H1 (cell line): ENCODE data around the gene NNMT. TPM values are rescaled to one million over a fixed set of nuclear protein-coding genes. Genes with fewer than 3 reads are reported as not detected.

Experiments
- CTCF ChIA-PET: fragments of 300-600 bp; sonication (Branson Sonifier 250); formaldehyde crosslinking; loops from one replicate; lab custom pipeline; 2021; ENCODE audit not compliant: partially characterized antibody; lab: Charles Lee
- POLR2A ChIA-PET: fragments of 300-600 bp; sonication (Branson Sonifier 250); formaldehyde crosslinking; loops from one replicate; lab custom pipeline; 2021; ENCODE audit warnings: inconsistent platforms; ENCODE audit not compliant: partially characterized antibody; lab: Charles Lee
- DNase-seq, 2 experiments: peaks; one replicate each; pipeline versions ENCODE4 v3.0.0 to v3.0.0-alpha.2; 2010 to 2022; ENCODE audit warnings: low spot score in 2 of 2, low read depth in 1 of 2, mixed read lengths in 1 of 2
- FAIRE-seq: peaks from 2 replicates; lab custom pipeline; 2011; peaks lifted over from hg19 to GRCh38; lab: Jason Lieb, UNC
- H2AFZ ChIP-seq: 2 replicates; pipeline ENCODE4 v1.8.1; 2012; ENCODE audit warnings: low read length, inconsistent platforms
- H2AK5ac ChIP-seq: 2 replicates; pipeline ENCODE4 v1.6.1; 2013; ENCODE audit warnings: low read depth, low read length
- H2BK120ac ChIP-seq: replicated peaks from 2 replicates; pipeline ENCODE3; 2013; ENCODE audit warnings: low read depth, low read length, inconsistent platforms
- H2BK12ac ChIP-seq: 2 replicates; pipeline ENCODE4 v1.6.1; 2013; ENCODE audit warnings: low read depth, low read length
- H2BK15ac ChIP-seq: 2 replicates; pipeline ENCODE4 v1.6.1; 2013; ENCODE audit warnings: low read length
- H2BK20ac ChIP-seq: 2 replicates; pipeline ENCODE4 v1.6.1; 2013; ENCODE audit warnings: low read length
- H2BK5ac ChIP-seq: 2 replicates; pipeline ENCODE4 v1.6.1; 2013; ENCODE audit warnings: low read depth, low read length
- H3K14ac ChIP-seq: 2 replicates; pipeline ENCODE4 v1.6.1; 2013; ENCODE audit warnings: inconsistent platforms; ENCODE audit not compliant: insufficient read length
- H3K18ac ChIP-seq: 2 replicates; pipeline ENCODE4 v1.6.1; 2013; ENCODE audit warnings: low read length; ENCODE audit errors: extremely low read depth
- H3K23ac ChIP-seq: 2 replicates; pipeline ENCODE4 v1.6.1; 2013; ENCODE audit warnings: inconsistent platforms; ENCODE audit not compliant: insufficient read length
- H3K23me2 ChIP-seq: 2 replicates; pipeline ENCODE4 v1.6.1; 2013; ENCODE audit warnings: low read depth, low read length
- H3K27ac ChIP-seq: 2 replicates; pipeline ENCODE4 v1.6.1; 2011; ENCODE audit warnings: low read depth, low read length, inconsistent platforms
- H3K27me3 ChIP-seq, 4 experiments: replicated peaks in 1 of 4; 1 replicate in 1 of 4; 2 replicates in 3 of 4; pipeline versions ENCODE4 v1.6.1 to v1.8.1; 2011 to 2013; ENCODE audit warnings: low read length in 3 of 4, mild to moderate bottlenecking in 3 of 4, inconsistent platforms in 2 of 4, mixed read lengths in 2 of 4, moderate library complexity in 1 of 4; ENCODE audit not compliant: control insufficient read depth in 3 of 4, insufficient read depth in 3 of 4; ENCODE audit errors: extremely low read depth in 1 of 4
- H3K36me3 ChIP-seq, 4 experiments: 2 replicates each; pipeline versions ENCODE4 v1.6.1 to v1.8.1; 2011 to 2013; ENCODE audit warnings: mild to moderate bottlenecking in 4 of 4, low read length in 3 of 4, moderate library complexity in 2 of 4, control low read depth in 1 of 4, inconsistent platforms in 1 of 4; ENCODE audit not compliant: insufficient read depth in 4 of 4, control insufficient read depth in 2 of 4
- H3K4ac ChIP-seq: replicated peaks from 2 replicates; pipeline ENCODE3; 2013; ENCODE audit warnings: low read length, low read depth, mixed read lengths, inconsistent platforms; ENCODE audit not compliant: insufficient read length
- H3K4me1 ChIP-seq, 4 experiments: replicated peaks in 1 of 4; 1 replicate in 1 of 4; 2 replicates in 3 of 4; pipeline versions ENCODE4 v1.6.1 to v1.8.1; 2011 to 2013; ENCODE audit warnings: low read length in 3 of 4, inconsistent platforms in 2 of 4, mixed read lengths in 1 of 4; ENCODE audit not compliant: insufficient read depth in 4 of 4, control insufficient read depth in 3 of 4
- H3K4me2 ChIP-seq, 2 experiments: 2 replicates each; pipeline versions ENCODE4 v1.6.1 to v1.8.1; 2011 to 2013; ENCODE audit warnings: low read depth in 2 of 2, low read length in 2 of 2, control low read depth in 1 of 2, inconsistent platforms in 1 of 2, mild to moderate bottlenecking in 1 of 2; ENCODE audit not compliant: insufficient read depth in 1 of 2
- H3K4me3 ChIP-seq, 4 experiments: fragments of 200-600, 300-600 bp in 1 of 4; sonication (generic), shearing (Covaris generic), sonication (Bioruptor Twin) in 1 of 4; 2 replicates each; pipeline versions ENCODE4 v1.5.1 to v1.8.1; 2011 to 2016; ENCODE audit warnings: low read length in 4 of 4, low read depth in 3 of 4, control low read depth in 2 of 4, inconsistent platforms in 2 of 4, mild to moderate bottlenecking in 2 of 4, mixed read lengths in 1 of 4, moderate library complexity in 1 of 4; ENCODE audit not compliant: insufficient read depth in 2 of 4; ENCODE audit errors: extremely low read depth in 1 of 4
- H3K56ac ChIP-seq: replicated peaks from 2 replicates; pipeline ENCODE3; 2013; ENCODE audit warnings: low read depth, mild to moderate bottlenecking, mixed read lengths, low read length, inconsistent platforms; ENCODE audit not compliant: insufficient read length
- H3K79me1 ChIP-seq: 2 replicates; pipeline ENCODE4 v1.6.1; 2013; ENCODE audit warnings: low read depth, low read length, control low read depth
- H3K79me2 ChIP-seq, 2 experiments: 2 replicates each; pipeline versions ENCODE4 v1.6.1 to v1.8.1; 2012 to 2013; ENCODE audit warnings: low read length in 2 of 2, mild to moderate bottlenecking in 2 of 2, inconsistent platforms in 1 of 2; ENCODE audit not compliant: insufficient read depth in 2 of 2, control insufficient read depth in 1 of 2
- H3K9ac ChIP-seq, 4 experiments: replicated peaks in 1 of 4; 1 replicate in 1 of 4; 2 replicates in 3 of 4; pipeline versions ENCODE4 v1.6.1 to v1.8.1; 2011 to 2013; ENCODE audit warnings: low read depth in 3 of 4, low read length in 3 of 4, control low read depth in 2 of 4, mild to moderate bottlenecking in 2 of 4, moderate library complexity in 2 of 4, inconsistent platforms in 1 of 4; ENCODE audit errors: extremely low read depth in 1 of 4
- H3K9me3 ChIP-seq, 2 experiments: 2 replicates each; pipeline versions ENCODE4 v1.6.1 to v1.8.1; 2012 to 2013; ENCODE audit warnings: mild to moderate bottlenecking in 2 of 2, moderate library complexity in 2 of 2, control low read depth in 1 of 2, inconsistent platforms in 1 of 2, low read depth in 1 of 2, low read length in 1 of 2, mixed read lengths in 1 of 2; ENCODE audit not compliant: insufficient read depth in 2 of 2
- H4K20me1 ChIP-seq, 2 experiments: replicated peaks in 1 of 2; 2 replicates each; pipeline versions ENCODE3 to v1.8.1; 2011 to 2013; ENCODE audit warnings: inconsistent platforms in 2 of 2, low read length in 2 of 2, mild to moderate bottlenecking in 1 of 2; ENCODE audit not compliant: insufficient read depth in 2 of 2, control insufficient read depth in 1 of 2
- H4K5ac ChIP-seq: 2 replicates; pipeline ENCODE4 v1.6.1; 2013; ENCODE audit warnings: low read length, low read depth, mixed read lengths, inconsistent platforms; ENCODE audit not compliant: insufficient read length
- H4K8ac ChIP-seq: 2 replicates; pipeline ENCODE4 v1.8.0; 2013; ENCODE audit warnings: mild to moderate bottlenecking, moderate library complexity, low read length, inconsistent platforms; ENCODE audit not compliant: insufficient read depth; ENCODE audit errors: extremely low read depth
- H4K91ac ChIP-seq: replicated peaks from 2 replicates; pipeline ENCODE3; 2013; ENCODE audit warnings: low read length, mixed read lengths, inconsistent platforms; ENCODE audit not compliant: insufficient read length
- ASH2L ChIP-seq: fragments of 200-600, 300-600 bp; sonication (generic); IDR thresholded peaks from one replicate; pipeline ENCODE4 v1.7.1; 2017; ENCODE audit warnings: low read length
- BACH1 ChIP-seq: IDR thresholded peaks from 2 replicates; pipeline ENCODE4 v1.6.1; 2012; ENCODE audit warnings: low read length, improper control_type of control experiment
- CBX5 ChIP-seq: fragments of 300-800, 300-1000 bp; sonication (generic); IDR thresholded peaks from 2 replicates; pipeline ENCODE4 v1.7.1; 2016; ENCODE audit warnings: antibody characterized with exemption, low read length, low read depth
- CREB1 ChIP-seq: IDR thresholded peaks from 2 replicates; pipeline ENCODE4 v1.6.1; 2012; ENCODE audit warnings: inconsistent platforms
- PHF8 ChIP-seq: fragments of 200-600 bp; sonication (generic); conservative IDR thresholded peaks from 2 replicates; pipeline ENCODE4 v1.7.1; 2012; ENCODE audit warnings: low read depth, mild to moderate bottlenecking, inconsistent platforms, low read length, moderate library complexity
- RXRA ChIP-seq: IDR thresholded peaks from 2 replicates; pipeline ENCODE4 v1.6.1; 2011; ENCODE audit warnings: low read depth, mild to moderate bottlenecking, low read length, moderate library complexity; ENCODE audit not compliant: insufficient read depth
- SP1 ChIP-seq: IDR thresholded peaks from 2 replicates; pipeline ENCODE4 v1.6.1; 2011; ENCODE audit warnings: low read depth, low read length
- TAF7 ChIP-seq: optimal IDR thresholded peaks from 2 replicates; pipeline ENCODE3; 2011; ENCODE audit warnings: low read depth, mild to moderate bottlenecking, inconsistent platforms, low read length, moderate library complexity, borderline replicate concordance
- WGBS, 2 experiments: shearing (Covaris generic) in 1 of 2; methylation state at CpG; one replicate each; pipeline versions ENCODE4 v1.1.6 to v1.1.7; 2013 to 2015; ENCODE audit warnings: low lambda C conversion rate in 2 of 2, mixed read lengths in 2 of 2, inconsistent platforms in 1 of 2, low coverage in 1 of 2, missing lambda C conversion rate in 1 of 2; ENCODE audit not compliant: insufficient replicate concordance in 2 of 2, insufficient coverage in 1 of 2, insufficient read length in 1 of 2; ENCODE audit errors: extremely low coverage in 1 of 2, missing lambda C conversion rate in 1 of 2; 5-methylcytosine and 5-hydroxymethylcytosine counted together
- polyA plus RNA-seq, 7 experiments: library from polyadenylated mRNA; depleted of rRNA in 3 of 7; stranded (reverse) in 5 of 7; unstranded in 2 of 7; fragments of >200 nt in 5 of 7; fragments of 200-250 nt in 2 of 7; gene quantifications; 1 replicate in 5 of 7; 2 replicates in 1 of 7; 4 replicates in 1 of 7; pipeline versions ENCODE4 v1.2.1 to v1.2.3, GENCODE V29; 2011 to 2013; ENCODE audit warnings: missing spikeins in 2 of 7, mixed read lengths in 2 of 7
- total RNA-seq: library from RNA; stranded (reverse); fragmentation: NEBNext Ultra II Directional; extraction: Animal tissue kit (Norgen Biotek cat#: 25700); gene quantifications from 2 replicates; pipeline ENCODE4 v1.2.1, GENCODE V29; 2021
- TF ChIP-seq, protein P1 (sequence below), 3 experiments: IDR thresholded peaks; 1 replicate in 2 of 3; 2 replicates in 1 of 3; pipeline versions ENCODE4 v1.5.1 to v1.6.1; 2011; ENCODE audit warnings: low read length in 3 of 3, mild to moderate bottlenecking in 3 of 3, inconsistent platforms in 2 of 3, low read depth in 1 of 3, moderate library complexity in 1 of 3; ENCODE audit not compliant: insufficient read depth in 1 of 3; ENCODE audit errors: control extremely low read depth in 1 of 3

The NNMT gene
- total and polyA plus RNA-seq, 2 of the 8 experiments (the other 6 are each of a cell fraction or from before 2014, with no cell fraction given) = not detected

DNA sequence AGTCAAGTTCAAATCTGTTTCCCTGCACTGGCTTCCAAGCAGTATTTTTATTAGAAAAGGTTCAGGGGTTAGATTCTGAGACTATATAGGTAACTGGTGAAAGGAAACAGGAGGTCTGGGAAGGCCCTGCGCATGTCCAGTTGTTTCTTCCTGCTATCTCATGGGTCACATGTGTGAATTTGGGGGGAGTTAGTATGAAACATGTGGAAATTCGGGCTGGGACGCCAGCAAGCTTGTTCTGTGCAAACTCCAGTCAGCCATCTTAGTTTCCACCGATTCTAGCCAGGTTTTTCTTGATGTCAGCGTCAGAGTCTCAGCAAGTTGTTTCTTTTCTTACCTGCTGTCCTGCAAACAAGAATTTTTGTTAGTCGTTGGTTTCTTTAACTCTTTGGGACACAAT, 46.8 kb downstream of the NNMT start:
- 0 out of 2 replicates have a peak overlapping the region, but pooled peaks have one; percentile 90 for H2AFZ ChIP-seq
- no peak overlapping the region for H3K23ac ChIP-seq
- no peak for DNase-seq
- no peaks in the 10 kb centered on the region for H4K20me1 ChIP-seq
- H3K79me2 ChIP-seq = no peaks in the 10 kb centered on the region
- H2AK5ac ChIP-seq = no peak overlapping the region
- no peak overlapping the region for H3K14ac ChIP-seq
- H2BK20ac ChIP-seq = no peak overlapping the region
- no peak overlapping the region for H3K18ac ChIP-seq
- no peak overlapping the region for H2BK12ac ChIP-seq
- CTCF ChIA-PET = interaction anchor here (2.3 kb wide), 1 partner anchor 244 kb away, joined by 7 read pairs; no protein-coding TSS in a partner anchor
- H3K4me2 ChIP-seq = no peak overlapping the region
- no peak overlapping the region for H2BK5ac ChIP-seq
- H4K5ac ChIP-seq = no peak overlapping the region
- no peak overlapping the region for H3K9ac ChIP-seq
- 90% methylated on average over 6 of the region's 6 CpGs; no CpG with 5 or more reads in 1 of the 2 experiments for WGBS, 2 experiments
- no peak overlapping the region for H4K8ac ChIP-seq
- H3K4me3 ChIP-seq = no peak overlapping the region
- H3K79me1 ChIP-seq = no peaks in the 10 kb centered on the region
- peaks cover 0 to 4% (median 3%) of the 10 kb centered on the region in 4 experiments; a peak in 2 of 7 replicates for H3K4me1 ChIP-seq
- no peak overlapping the region for H4K91ac ChIP-seq
- H3K23me2 ChIP-seq = no peaks in the 10 kb centered on the region
- no peak overlapping the region for H3K56ac ChIP-seq
- peaks cover 7% of the 10 kb centered on the region in 2 experiments; a peak in 3 of 4 replicates for H3K9me3 ChIP-seq
- H2BK120ac ChIP-seq = no peak overlapping the region
- no peak overlapping the region for H2BK15ac ChIP-seq
- H3K27ac ChIP-seq = no peak overlapping the region
- no peaks in the 10 kb centered on the region for H3K36me3 ChIP-seq
- no peak for FAIRE-seq
- TF ChIP-seq TAF7 = no peak
- no peak for TF ChIP-seq CREB1
- TF ChIP-seq PHF8 = no peak
- no peak for TF ChIP-seq ASH2L
- TF ChIP-seq BACH1 = no peak
- no peak for TF ChIP-seq SP1
- TF ChIP-seq CBX5 = no peak
- TF ChIP-seq RXRA = no peak
- TF ChIP-seq, protein P1, sequence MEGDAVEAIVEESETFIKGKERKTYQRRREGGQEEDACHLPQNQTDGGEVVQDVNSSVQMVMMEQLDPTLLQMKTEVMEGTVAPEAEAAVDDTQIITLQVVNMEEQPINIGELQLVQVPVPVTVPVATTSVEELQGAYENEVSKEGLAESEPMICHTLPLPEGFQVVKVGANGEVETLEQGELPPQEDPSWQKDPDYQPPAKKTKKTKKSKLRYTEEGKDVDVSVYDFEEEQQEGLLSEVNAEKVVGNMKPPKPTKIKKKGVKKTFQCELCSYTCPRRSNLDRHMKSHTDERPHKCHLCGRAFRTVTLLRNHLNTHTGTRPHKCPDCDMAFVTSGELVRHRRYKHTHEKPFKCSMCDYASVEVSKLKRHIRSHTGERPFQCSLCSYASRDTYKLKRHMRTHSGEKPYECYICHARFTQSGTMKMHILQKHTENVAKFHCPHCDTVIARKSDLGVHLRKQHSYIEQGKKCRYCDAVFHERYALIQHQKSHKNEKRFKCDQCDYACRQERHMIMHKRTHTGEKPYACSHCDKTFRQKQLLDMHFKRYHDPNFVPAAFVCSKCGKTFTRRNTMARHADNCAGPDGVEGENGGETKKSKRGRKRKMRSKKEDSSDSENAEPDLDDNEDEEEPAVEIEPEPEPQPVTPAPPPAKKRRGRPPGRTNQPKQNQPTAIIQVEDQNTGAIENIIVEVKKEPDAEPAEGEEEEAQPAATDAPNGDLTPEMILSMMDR (IDR thresholded peaks at IDR 0.05; ENCODE audit: control extremely low read depth in 1 of 3, insufficient read depth in 1 of 3, low read depth in 1 of 3, low read length in 3 of 3) = no peak
- TF ChIP-seq, all 59 proteins: peak for 0
- Histone ChIP-seq H3K27me3 (no peaks in the 10 kb centered on the region), H3K4ac (no peak overlapping the region)
- POLR2A ChIA-PET = no interaction called here
